Endothelial cell (in vitro differentiated cells): ENCODE results near the gene KCNQ2. TPM values are rescaled to one million over a fixed set of nuclear protein-coding genes. Genes with fewer than 3 reads are reported as not detected.
"Not testable (repeated sequence)": the region's sequence is repeated elsewhere in the genome, so short reads cannot be mapped to it uniquely, and the experiment has no call there.

Source experiments
- DNase-seq: peaks from one replicate; pipeline ENCODE4 v3.0.0; 2021; ENCODE audit warnings: low spot score
- H3K27ac Mint-ChIP-seq: one replicate; pipeline ENCODE4 v1.8.0; 2021; ENCODE audit warnings: mixed read lengths, inconsistent platforms; ENCODE audit not compliant: unreplicated experiment
- H3K27me3 Mint-ChIP-seq: one replicate; pipeline ENCODE4 v1.8.0; 2021; ENCODE audit warnings: mild to moderate bottlenecking, moderate library complexity, mixed read lengths, inconsistent platforms; ENCODE audit not compliant: unreplicated experiment
- H3K36me3 Mint-ChIP-seq: one replicate; pipeline ENCODE4 v1.8.0; 2021; ENCODE audit warnings: mild to moderate bottlenecking, low read depth, mixed read lengths, inconsistent platforms; ENCODE audit not compliant: unreplicated experiment
- H3K4me1 Mint-ChIP-seq: one replicate; pipeline ENCODE4 v1.8.0; 2021; ENCODE audit warnings: mild to moderate bottlenecking, mixed read lengths, inconsistent platforms; ENCODE audit not compliant: unreplicated experiment
- H3K4me3 Mint-ChIP-seq: one replicate; pipeline ENCODE4 v1.8.0; 2021; ENCODE audit warnings: mild to moderate bottlenecking, mixed read lengths, inconsistent platforms; ENCODE audit not compliant: unreplicated experiment
- H3K9me3 Mint-ChIP-seq: one replicate; pipeline ENCODE4 v1.8.0; 2021; ENCODE audit warnings: mixed read lengths, inconsistent platforms; ENCODE audit not compliant: unreplicated experiment
- total RNA-seq: library from RNA; stranded (reverse); fragmentation: NEBNext Ultra II Directional; extraction: Animal tissue kit (Norgen Biotek cat#: 25700); gene quantifications from one replicate; pipeline ENCODE4 v1.2.1, GENCODE V29; 2021; ENCODE audit not compliant: unreplicated experiment
- TF ChIP-seq, protein P1 (sequence below): fragments of 200-600 bp; sonication (generic); IDR thresholded peaks from one replicate; pipeline ENCODE4 v1.5.0; 2021; ENCODE audit warnings: antibody characterized with exemption; ENCODE audit not compliant: unreplicated experiment

Gene KCNQ2
- total RNA-seq, 1 donor from 2014 or later: 3.2 TPM

DNA sequence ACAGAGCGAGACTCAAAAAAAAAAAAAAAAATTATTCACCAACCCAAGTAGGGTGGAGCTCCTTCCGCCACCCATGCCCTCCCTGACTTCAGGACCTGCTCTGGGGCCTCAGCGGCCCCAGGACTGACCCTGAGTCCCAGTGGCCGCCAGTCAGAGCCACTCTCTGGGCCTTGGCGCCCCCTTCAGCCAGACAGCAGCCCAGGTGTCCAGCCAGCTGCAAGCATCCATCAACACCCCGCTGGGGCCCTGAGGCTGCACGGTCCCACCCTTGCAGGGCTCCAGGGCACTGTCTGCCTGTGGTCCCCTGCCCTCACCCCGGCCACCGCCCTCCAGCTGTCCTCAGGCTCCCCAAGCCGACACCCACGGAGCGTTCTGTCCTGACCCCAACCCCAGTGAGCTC, 11.4 kb upstream of the KCNQ2 start:
- no peaks in the 10 kb centered on the region for H3K36me3 Mint-ChIP-seq

DNA sequence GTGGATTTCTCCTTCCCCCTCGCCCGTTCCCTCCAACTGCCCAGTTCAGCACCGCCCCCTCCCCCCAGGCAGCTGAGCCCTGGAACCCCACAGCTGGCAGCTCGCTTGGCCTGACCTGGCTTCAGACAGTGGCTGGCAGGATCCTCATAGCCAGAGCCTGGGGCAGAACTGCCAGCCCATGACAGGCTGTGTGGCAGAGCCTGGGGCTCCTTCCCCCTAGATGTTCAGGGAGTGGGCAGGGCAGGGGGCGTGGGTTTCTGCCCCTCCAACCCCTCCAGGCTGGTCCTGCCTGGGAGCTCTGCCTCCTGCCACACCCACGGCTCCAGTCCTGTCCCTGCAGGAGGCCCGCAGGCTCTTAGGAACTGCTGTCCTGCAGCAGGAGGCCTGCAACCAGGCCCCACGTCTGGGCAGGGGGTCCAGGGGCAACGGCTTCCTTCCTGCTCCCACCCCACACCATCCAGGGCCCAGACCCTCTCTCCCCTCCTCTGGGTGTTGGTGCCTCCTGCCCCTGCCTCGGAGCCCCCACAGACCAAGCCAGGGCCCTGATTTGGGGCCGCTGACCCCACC, 9.6 kb upstream of the KCNQ2 start:
- H3K27me3 Mint-ChIP-seq: peaks cover 7% of the 10 kb centered on the region
- H3K36me3 Mint-ChIP-seq: no peaks in the 10 kb centered on the region
- TF ChIP-seq, protein P1, sequence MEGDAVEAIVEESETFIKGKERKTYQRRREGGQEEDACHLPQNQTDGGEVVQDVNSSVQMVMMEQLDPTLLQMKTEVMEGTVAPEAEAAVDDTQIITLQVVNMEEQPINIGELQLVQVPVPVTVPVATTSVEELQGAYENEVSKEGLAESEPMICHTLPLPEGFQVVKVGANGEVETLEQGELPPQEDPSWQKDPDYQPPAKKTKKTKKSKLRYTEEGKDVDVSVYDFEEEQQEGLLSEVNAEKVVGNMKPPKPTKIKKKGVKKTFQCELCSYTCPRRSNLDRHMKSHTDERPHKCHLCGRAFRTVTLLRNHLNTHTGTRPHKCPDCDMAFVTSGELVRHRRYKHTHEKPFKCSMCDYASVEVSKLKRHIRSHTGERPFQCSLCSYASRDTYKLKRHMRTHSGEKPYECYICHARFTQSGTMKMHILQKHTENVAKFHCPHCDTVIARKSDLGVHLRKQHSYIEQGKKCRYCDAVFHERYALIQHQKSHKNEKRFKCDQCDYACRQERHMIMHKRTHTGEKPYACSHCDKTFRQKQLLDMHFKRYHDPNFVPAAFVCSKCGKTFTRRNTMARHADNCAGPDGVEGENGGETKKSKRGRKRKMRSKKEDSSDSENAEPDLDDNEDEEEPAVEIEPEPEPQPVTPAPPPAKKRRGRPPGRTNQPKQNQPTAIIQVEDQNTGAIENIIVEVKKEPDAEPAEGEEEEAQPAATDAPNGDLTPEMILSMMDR: no peak
- no peaks in the 10 kb centered on the region for H3K4me1 Mint-ChIP-seq
- H3K4me3 Mint-ChIP-seq: no peak overlapping the region
- DNase-seq: no peak
- no peak overlapping the region for H3K27ac Mint-ChIP-seq
- H3K9me3 Mint-ChIP-seq: no peaks in the 10 kb centered on the region

More for the DNA sequence above, 11.4 kb upstream of the KCNQ2 start:
- no peak overlapping the region for H3K4me3 Mint-ChIP-seq
- no peaks in the 10 kb centered on the region for H3K4me1 Mint-ChIP-seq
- DNase-seq: no peak
- no peak overlapping the region for H3K27ac Mint-ChIP-seq
- TF ChIP-seq, protein P1: no peak
- H3K9me3 Mint-ChIP-seq: no peaks in the 10 kb centered on the region
- H3K27me3 Mint-ChIP-seq: peaks cover 5% of the 10 kb centered on the region

DNA sequence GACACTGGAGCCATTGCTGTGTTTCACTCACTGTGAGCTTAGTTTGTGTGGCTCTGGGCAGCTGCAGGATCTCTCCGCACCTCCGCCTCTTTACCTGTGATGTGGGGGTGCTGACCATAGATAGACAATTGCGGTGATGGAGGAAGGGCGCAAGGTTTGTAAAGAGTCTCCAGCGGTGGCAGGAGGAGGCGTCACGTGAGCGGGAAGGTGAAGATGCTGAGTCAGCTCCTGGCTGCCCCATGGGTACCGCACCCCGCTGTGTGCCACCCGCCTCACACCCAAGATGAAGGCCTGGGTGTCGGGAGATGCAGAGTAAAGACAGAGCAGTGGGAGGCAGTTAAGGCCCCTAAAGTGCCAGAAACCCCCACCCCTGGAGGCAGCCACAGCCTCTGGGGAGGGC, 9.0 kb upstream of the KCNQ2 start:
- TF ChIP-seq, protein P1: no peak
- no peak for DNase-seq
- Mint-ChIP-seq H3K4me1 (no peaks in the 10 kb centered on the region), H3K4me3 (no peak overlapping the region), H3K27ac (no peak overlapping the region), H3K36me3 (no peaks in the 10 kb centered on the region), H3K9me3 (no peaks in the 10 kb centered on the region), H3K27me3 (peaks cover 7% of the 10 kb centered on the region)

DNA sequence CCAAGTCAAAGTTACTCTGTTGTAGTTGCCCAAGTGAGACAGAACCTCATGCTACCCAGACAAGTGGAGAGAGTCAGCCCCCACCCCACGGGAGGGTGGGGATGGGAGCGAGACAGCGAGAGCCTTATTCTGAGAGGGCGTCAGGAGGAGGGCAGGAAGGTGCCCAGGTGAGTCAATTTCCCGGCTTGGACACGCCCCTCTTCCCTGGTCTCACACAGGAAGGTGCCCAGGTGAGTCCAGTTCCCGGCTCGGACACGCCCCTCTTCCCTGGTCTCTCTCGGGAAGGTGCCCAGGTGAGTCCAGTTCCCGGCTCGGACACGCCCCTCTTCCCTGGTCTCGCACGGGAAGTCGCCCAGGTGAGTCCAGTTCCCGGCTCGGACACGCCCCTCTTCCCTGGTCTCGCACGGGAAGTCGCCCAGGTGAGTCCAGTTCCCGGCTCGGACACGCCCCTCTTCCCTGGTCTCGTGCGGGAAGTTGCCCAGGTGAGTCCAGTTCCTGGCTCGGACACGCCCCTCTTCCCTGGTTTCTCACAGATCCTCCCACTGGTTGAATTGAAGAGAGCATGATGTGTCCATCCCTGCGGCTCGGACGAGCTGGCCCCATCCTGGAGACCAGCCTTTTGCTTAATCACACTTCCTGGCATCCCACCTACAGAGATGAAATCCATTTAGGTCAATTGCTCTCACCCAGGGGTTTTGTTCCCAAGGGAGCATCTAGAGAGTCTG, 7.4 kb upstream of the KCNQ2 start:
- not testable (repeated sequence) for H3K9me3 Mint-ChIP-seq, H3K27me3 Mint-ChIP-seq, H3K4me3 Mint-ChIP-seq, DNase-seq, H3K4me1 Mint-ChIP-seq, H3K36me3 Mint-ChIP-seq, H3K27ac Mint-ChIP-seq

DNA sequence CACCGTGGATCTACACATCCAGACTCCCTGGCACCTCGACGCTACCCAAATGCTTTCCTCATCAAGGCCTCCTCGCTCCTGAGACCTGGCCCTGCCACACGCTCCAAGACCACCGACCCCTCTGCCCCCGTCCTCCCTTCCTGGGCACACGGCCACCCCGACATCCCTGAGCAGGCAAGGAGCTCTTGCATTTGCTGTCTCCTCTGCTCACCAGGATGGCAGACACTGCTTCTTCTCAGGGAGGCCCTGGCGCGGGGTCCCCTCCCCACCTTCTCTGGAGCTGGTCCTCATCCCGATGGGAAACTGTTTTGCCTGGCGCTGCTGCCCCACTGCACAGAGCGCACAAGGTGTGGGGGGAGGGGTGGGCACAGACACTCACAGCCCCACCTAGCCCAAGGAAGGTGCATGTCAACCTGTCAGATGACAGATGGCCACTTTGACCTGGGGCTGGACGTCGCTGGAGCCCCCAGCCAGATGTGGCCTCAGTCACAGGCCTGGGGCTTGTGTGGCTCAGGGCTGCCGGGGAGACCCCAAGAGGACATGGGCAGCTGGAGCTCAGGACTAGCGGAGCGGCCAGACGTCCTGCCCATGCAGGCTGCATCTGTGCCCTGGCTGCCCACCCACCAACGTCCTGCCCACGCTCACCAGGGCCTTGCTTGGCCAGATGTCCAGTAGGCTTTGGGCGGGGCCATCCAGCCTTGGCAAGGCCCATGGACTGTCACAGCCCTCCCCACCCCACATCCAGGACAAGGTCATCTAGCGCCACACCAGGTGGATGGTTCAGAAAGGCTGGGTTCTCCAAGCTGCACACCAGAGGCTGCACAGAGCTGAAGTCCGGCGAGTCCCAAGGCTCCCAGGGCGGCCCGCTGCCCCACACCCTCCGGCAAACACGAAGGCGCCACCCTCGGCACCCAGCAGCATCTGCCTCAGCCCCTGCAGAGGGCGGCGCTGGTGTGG, 6.2 kb upstream of the KCNQ2 start:
- Mint-ChIP-seq H3K4me3 (no peak overlapping the region), H3K36me3 (no peaks in the 10 kb centered on the region), H3K27me3 (peaks cover 7% of the 10 kb centered on the region), H3K9me3 (no peaks in the 10 kb centered on the region), H3K27ac (no peak overlapping the region), H3K4me1 (no peaks in the 10 kb centered on the region)
- TF ChIP-seq, protein P1: no peak
- DNase-seq: no peak
